ENCODE measurements around the gene BTBD6. TPM values are rescaled to one million over a fixed set of nuclear protein-coding genes. Genes with fewer than 3 reads are reported as not detected.

Gene BTBD6
- total RNA-seq, 1 donor, result 42.7 TPM

DNA sequence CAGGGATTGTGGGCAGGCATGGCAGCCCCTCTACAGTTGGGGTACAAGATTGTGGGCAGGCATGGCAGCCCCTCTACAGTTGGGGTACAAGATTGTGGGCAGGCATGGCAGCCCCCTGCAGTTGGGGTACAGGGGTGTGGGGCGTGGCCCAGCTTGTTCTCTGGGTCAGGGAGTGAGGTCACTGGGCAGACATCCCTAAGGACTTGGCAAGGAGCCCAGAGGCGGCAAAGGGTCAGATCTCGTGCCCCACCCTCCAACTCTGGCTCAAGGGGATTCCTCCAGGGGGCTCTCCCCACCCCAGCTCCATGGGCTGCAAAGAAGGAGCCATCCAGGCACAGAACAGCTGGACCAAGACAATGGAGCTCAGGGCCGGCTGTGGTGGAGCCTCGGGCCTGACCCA, 41.5 kb upstream of the BTBD6 start:
- TF ChIP-seq, protein P1, sequence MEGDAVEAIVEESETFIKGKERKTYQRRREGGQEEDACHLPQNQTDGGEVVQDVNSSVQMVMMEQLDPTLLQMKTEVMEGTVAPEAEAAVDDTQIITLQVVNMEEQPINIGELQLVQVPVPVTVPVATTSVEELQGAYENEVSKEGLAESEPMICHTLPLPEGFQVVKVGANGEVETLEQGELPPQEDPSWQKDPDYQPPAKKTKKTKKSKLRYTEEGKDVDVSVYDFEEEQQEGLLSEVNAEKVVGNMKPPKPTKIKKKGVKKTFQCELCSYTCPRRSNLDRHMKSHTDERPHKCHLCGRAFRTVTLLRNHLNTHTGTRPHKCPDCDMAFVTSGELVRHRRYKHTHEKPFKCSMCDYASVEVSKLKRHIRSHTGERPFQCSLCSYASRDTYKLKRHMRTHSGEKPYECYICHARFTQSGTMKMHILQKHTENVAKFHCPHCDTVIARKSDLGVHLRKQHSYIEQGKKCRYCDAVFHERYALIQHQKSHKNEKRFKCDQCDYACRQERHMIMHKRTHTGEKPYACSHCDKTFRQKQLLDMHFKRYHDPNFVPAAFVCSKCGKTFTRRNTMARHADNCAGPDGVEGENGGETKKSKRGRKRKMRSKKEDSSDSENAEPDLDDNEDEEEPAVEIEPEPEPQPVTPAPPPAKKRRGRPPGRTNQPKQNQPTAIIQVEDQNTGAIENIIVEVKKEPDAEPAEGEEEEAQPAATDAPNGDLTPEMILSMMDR (IDR thresholded peaks at IDR 0.05; ENCODE audit: insufficient read depth, low read depth, low read length), result no peak
- no peak overlapping the region for H3K4me3 ChIP-seq (ENCODE audit: low read depth, low read length)
- DNase-seq (ENCODE audit: low read depth), result no peak

DNA sequence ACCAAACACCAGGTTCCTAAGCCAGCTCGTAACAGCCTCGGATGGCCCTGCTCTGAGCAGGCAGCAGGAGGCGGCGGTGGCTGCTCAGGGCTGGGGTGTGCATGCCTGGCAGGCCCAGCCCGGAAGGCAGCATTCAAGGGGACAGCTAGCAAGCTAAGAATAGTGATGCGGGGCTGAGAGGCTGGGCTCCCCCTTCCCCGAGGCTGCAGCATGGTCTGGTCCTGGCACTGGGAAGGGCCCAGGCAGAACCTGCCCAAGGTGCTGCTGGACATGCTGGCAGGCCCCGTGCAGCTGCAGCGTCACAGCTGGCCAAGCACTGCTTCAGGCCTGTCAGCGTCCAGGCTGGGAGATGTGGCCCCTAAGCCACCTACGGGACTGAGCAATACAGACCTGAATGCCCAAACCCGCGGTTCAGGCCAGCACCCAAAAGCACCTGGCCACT, 40.9 kb upstream of the BTBD6 start:
- no peak for DNase-seq (ENCODE audit: low read depth)
- no peak overlapping the region for H3K4me3 ChIP-seq (ENCODE audit: low read depth, low read length)
- TF ChIP-seq, protein P1 (IDR thresholded peaks at IDR 0.05; ENCODE audit: insufficient read depth, low read depth, low read length), result no peak

DNA sequence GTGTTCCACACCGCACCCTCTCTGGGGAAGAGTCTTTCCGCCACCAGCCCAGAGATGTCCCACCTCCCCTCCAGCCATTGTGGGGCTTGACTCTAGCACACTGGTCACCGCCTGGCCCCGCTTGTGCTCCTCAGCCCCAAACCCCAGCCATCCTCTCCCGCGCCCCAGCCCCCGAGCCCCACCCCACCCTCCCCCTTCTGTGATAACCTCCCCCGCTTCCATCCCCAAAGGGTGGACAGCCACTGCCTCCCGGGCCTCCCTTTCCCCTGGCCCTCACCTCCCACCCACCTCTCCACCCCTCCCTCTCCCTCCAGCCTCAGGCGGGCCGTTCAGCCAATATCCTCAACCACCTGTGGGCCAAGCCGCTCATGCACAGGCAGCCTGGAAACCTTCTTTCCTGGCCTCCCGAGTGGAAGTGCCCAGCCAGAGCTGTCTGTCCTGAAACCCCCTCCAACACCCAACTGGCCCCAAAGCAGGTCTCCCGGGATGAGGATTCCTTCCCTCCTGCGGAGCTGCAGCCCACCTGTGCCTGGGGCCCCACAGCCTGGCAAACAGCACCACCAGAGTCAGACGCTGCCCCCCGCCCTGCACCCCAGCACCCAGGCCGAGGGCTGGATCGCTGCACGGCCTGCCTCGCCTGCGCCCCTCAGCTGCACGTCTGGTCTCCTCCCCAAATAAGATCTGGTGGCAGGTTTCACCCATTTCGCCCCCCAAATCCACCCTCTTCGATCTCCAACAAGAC, 40.2 kb upstream of the BTBD6 start:
- no peak for DNase-seq (ENCODE audit: low read depth)
- no peak overlapping the region for H3K4me3 ChIP-seq (ENCODE audit: low read depth, low read length)
- TF ChIP-seq, protein P1 (IDR thresholded peaks at IDR 0.05; ENCODE audit: insufficient read depth, low read depth, low read length), result no peak

DNA sequence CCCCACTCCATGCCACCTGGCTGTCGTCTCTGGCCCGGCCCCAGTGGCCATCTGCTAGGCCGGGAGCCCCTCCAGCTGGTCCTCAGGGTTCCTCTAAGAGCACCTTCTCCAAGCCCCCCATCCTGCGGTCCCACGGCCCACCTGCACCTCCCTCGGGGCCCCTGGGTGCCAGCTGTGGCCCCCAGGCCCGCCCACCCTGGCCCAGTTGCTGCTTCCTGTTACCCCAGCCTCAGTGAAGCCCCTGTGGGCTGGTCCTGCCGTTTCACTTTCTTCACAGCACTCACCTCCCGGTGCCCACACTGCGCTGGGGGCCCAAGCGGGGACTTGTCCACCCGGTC, 39.6 kb upstream of the BTBD6 start:
- no peak for DNase-seq (ENCODE audit: low read depth)
- H3K4me3 ChIP-seq (ENCODE audit: low read depth, low read length), result no peak overlapping the region
- TF ChIP-seq, protein P1 (IDR thresholded peaks at IDR 0.05; ENCODE audit: insufficient read depth, low read depth, low read length), result no peak

DNA sequence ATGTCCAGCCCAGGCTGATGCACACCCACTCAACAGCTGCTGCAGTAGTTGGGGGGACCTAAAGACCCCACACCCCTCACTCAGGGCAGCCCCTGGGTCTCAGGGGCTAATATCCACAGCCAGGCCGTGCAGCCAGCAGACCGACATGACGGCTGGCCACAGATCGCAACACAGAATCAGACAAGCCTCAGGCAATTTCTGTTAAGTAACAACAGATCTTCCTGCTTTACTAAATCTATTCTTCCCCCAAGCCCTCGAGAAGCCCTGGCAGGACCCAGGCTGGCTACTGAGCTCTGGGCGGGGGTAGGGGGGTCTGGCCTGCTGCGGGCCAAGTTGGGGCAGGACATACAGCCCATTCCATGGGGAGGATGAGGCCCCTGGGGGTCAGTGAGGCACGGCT, 39.2 kb upstream of the BTBD6 start:
- no peak overlapping the region for H3K4me3 ChIP-seq (ENCODE audit: low read depth, low read length)
- no peak for DNase-seq (ENCODE audit: low read depth)
- TF ChIP-seq, protein P1 (IDR thresholded peaks at IDR 0.05; ENCODE audit: insufficient read depth, low read depth, low read length), result no peak

DNA sequence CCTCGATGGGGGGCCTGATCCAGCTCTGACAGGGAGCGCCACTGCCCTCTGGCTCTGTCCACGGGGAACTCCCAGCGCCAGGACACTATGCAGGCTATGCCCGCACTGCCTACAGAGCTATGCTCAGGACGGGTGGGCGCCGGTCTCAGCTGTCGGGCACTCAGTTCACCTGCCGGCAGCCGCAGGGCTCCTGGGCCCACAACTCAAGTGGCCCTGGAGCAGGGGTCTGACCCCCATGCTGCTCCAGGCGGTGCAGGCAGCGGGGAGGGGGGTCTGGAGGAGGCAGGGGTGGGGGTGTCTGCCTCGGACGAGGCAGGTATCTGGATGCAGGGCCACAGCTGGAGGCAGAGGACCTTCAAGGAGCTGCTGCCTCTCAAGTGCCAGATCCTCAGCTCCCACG, 38.7 kb upstream of the BTBD6 start:
- H3K4me3 ChIP-seq (ENCODE audit: low read depth, low read length), result no peak overlapping the region
- DNase-seq (ENCODE audit: low read depth), result no peak
- TF ChIP-seq, protein P1 (IDR thresholded peaks at IDR 0.05; ENCODE audit: insufficient read depth, low read depth, low read length), result no peak

Measured in fibroblast of villous mesenchyme (primary cell).